ENCODE measurements around the gene NELL2.

DNA sequence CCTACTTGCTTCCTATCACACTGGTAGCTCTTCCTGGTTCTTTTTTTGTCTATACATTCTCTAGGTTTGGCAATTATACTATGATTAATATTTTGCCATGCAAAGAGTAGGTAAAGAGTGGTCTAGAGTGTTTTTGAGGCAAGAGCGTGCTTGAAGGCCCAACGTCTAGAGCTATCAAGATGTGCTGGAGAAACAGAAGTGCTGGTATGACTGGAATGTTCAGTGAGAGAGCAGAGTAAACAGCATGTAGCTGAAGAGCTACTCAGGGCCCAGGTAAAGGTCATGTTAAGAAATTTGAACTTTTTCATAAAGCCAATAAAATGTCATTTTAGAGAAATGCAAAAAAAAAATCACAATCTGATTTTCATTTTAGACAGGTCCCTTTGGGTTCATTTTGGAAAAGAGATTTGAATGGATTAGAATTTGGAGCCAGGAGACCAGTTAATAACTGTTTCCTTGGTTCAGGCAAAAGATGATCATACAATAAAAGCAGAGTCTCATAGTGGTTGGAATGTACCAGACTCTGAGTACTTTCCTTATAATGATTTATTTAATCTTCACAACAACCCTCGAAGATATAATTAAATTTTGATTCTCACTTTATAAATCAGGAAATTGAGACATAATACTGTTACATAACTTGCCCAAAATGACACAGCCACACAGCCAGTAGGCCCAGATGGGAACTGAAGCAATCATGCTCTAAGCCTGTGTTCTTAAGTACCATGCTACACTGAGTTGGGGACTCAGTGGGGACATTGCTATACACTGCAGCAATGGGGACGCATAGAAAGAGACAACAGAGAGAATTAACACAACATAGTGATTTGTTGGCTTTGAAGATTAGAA lies 350.1 kb downstream of the NELL2 start:
- TF ChIP-seq CTCF (IDR thresholded peaks at IDR 0.05) (no peak), POLR2A (IDR thresholded peaks at IDR 0.05) (no peak)

All from vagina (tissue), 2 donors.